Neural cell (in vitro differentiated cells): ENCODE measurements around the gene KIF16B.

Experiments used
- EP300 ChIP-seq: fragments of 450-650 bp; conservative IDR thresholded peaks from 2 replicates; pipeline ENCODE4 v1.6.1; 2014; ENCODE audit warnings: antibody characterized with exemption, mild to moderate bottlenecking, moderate library complexity; ENCODE audit not compliant: poor library complexity, severe bottlenecking
- EZH2 ChIP-seq: fragments of 200-600, 300-800 bp; shearing (Covaris generic), sonication (generic); IDR thresholded peaks from 2 replicates; pipeline ENCODE4 v1.6.1; 2014; ENCODE audit warnings: antibody characterized with exemption, low read length, borderline replicate concordance, mild to moderate bottlenecking; ENCODE audit not compliant: insufficient read depth, poor library complexity, severe bottlenecking
- POLR2AphosphoS5 ChIP-seq: IDR thresholded peaks from 2 replicates; pipeline ENCODE4 v1.6.1; 2012
- RAD21 ChIP-seq: fragments of 450-650 bp; conservative IDR thresholded peaks from 2 replicates; pipeline ENCODE4 v1.6.1; 2014; ENCODE audit warnings: antibody characterized with exemption, mild to moderate bottlenecking, moderate library complexity
- SMC3 ChIP-seq: fragments of 450-650 bp; conservative IDR thresholded peaks from 2 replicates; pipeline ENCODE4 v1.6.1; 2014; ENCODE audit warnings: antibody characterized with exemption, mild to moderate bottlenecking, moderate library complexity; ENCODE audit not compliant: poor library complexity
- TAF1 ChIP-seq: IDR thresholded peaks from 2 replicates; pipeline ENCODE4 v1.6.1; 2012; ENCODE audit warnings: low read depth
- TF ChIP-seq, protein P1 (sequence below): fragments of 450-650 bp; IDR thresholded peaks from 2 replicates; pipeline ENCODE4 v1.5.1; 2014; ENCODE audit warnings: antibody characterized with exemption, mild to moderate bottlenecking, moderate library complexity; ENCODE audit not compliant: poor library complexity, severe bottlenecking
- TF ChIP-seq, protein P2 (sequence below): IDR thresholded peaks from 2 replicates; pipeline ENCODE4 v1.6.1; 2012; ENCODE audit warnings: borderline replicate concordance

DNA sequence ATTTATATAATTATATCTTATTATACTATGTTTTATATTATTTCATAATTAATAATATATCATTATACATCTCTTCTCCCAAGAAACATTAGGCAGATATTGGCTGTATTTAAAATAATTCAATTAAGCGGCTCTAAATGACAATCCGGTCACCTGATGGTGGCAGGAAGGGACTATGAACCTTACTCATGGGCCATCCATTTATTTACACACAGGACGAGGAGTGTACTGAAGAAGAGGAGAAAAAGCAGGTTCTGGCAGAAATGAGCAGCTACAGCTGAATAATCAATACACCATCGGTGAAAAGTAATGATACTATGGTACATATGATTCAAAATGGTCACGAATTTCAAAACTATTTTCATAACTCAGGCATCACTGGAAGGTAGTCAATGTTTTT lies 277.7 kb downstream of the KIF16B start:
- no peak for TF ChIP-seq EZH2
- TF ChIP-seq EP300, result no peak
- TF ChIP-seq, protein P1, sequence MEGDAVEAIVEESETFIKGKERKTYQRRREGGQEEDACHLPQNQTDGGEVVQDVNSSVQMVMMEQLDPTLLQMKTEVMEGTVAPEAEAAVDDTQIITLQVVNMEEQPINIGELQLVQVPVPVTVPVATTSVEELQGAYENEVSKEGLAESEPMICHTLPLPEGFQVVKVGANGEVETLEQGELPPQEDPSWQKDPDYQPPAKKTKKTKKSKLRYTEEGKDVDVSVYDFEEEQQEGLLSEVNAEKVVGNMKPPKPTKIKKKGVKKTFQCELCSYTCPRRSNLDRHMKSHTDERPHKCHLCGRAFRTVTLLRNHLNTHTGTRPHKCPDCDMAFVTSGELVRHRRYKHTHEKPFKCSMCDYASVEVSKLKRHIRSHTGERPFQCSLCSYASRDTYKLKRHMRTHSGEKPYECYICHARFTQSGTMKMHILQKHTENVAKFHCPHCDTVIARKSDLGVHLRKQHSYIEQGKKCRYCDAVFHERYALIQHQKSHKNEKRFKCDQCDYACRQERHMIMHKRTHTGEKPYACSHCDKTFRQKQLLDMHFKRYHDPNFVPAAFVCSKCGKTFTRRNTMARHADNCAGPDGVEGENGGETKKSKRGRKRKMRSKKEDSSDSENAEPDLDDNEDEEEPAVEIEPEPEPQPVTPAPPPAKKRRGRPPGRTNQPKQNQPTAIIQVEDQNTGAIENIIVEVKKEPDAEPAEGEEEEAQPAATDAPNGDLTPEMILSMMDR, result no peak
- TF ChIP-seq POLR2AphosphoS5, result no peak
- no peak for TF ChIP-seq RAD21
- TF ChIP-seq, protein P2, sequence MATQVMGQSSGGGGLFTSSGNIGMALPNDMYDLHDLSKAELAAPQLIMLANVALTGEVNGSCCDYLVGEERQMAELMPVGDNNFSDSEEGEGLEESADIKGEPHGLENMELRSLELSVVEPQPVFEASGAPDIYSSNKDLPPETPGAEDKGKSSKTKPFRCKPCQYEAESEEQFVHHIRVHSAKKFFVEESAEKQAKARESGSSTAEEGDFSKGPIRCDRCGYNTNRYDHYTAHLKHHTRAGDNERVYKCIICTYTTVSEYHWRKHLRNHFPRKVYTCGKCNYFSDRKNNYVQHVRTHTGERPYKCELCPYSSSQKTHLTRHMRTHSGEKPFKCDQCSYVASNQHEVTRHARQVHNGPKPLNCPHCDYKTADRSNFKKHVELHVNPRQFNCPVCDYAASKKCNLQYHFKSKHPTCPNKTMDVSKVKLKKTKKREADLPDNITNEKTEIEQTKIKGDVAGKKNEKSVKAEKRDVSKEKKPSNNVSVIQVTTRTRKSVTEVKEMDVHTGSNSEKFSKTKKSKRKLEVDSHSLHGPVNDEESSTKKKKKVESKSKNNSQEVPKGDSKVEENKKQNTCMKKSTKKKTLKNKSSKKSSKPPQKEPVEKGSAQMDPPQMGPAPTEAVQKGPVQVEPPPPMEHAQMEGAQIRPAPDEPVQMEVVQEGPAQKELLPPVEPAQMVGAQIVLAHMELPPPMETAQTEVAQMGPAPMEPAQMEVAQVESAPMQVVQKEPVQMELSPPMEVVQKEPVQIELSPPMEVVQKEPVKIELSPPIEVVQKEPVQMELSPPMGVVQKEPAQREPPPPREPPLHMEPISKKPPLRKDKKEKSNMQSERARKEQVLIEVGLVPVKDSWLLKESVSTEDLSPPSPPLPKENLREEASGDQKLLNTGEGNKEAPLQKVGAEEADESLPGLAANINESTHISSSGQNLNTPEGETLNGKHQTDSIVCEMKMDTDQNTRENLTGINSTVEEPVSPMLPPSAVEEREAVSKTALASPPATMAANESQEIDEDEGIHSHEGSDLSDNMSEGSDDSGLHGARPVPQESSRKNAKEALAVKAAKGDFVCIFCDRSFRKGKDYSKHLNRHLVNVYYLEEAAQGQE, result no peak
- TF ChIP-seq SMC3, result no peak
- TF ChIP-seq TAF1, result no peak
